ENCODE measurements around the gene SLC39A1. TPM values are rescaled to one million over a fixed set of nuclear protein-coding genes. Genes with fewer than 3 reads are reported as not detected.

Gene SLC39A1
- total RNA-seq, 2 experiments from 2014 or later, result 40.3 to 42.2 TPM

- Mint-ChIP-seq H3K4me1 (ENCODE audit: low read depth) (peaks cover 6% of the 10 kb centered on the region), H3K27me3 (no peaks in the 10 kb centered on the region), H3K27ac (no peak overlapping the region), H3K4me3 (no peak overlapping the region), H3K36me3 (ENCODE audit: low read depth) (peaks cover 54% of the 10 kb centered on the region), H3K9me3 (no peaks in the 10 kb centered on the region)
- ATAC-seq (no peak), DNase-seq (no peak)
- ChIA-PET CTCF (no interaction called here), POLR2A (interaction anchor here (1.5 to 3.6 kb wide), 2 partner anchors 9 to 14 kb away, joined by 5 to 17 read pairs; no protein-coding TSS in a partner anchor)
- intact Hi-C loops (cut with micrococcal nuclease), result no loop called here
- TF ChIP-seq, protein P1, sequence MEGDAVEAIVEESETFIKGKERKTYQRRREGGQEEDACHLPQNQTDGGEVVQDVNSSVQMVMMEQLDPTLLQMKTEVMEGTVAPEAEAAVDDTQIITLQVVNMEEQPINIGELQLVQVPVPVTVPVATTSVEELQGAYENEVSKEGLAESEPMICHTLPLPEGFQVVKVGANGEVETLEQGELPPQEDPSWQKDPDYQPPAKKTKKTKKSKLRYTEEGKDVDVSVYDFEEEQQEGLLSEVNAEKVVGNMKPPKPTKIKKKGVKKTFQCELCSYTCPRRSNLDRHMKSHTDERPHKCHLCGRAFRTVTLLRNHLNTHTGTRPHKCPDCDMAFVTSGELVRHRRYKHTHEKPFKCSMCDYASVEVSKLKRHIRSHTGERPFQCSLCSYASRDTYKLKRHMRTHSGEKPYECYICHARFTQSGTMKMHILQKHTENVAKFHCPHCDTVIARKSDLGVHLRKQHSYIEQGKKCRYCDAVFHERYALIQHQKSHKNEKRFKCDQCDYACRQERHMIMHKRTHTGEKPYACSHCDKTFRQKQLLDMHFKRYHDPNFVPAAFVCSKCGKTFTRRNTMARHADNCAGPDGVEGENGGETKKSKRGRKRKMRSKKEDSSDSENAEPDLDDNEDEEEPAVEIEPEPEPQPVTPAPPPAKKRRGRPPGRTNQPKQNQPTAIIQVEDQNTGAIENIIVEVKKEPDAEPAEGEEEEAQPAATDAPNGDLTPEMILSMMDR (IDR thresholded peaks at IDR 0.05), result no peak
Measured at GRCh38 chr1:153937331-153937730, 26.0 kb downstream of the SLC39A1 start.

- Mint-ChIP-seq H3K9me3 (no peaks in the 10 kb centered on the region), H3K27ac (peak overlapping the region; percentile 13), H3K4me1 (ENCODE audit: low read depth) (peaks cover 6% of the 10 kb centered on the region), H3K4me3 (no peak overlapping the region), H3K27me3 (no peaks in the 10 kb centered on the region), H3K36me3 (ENCODE audit: low read depth) (peaks cover 52% of the 10 kb centered on the region)
- CTCF ChIA-PET, result no interaction called here
- POLR2A ChIA-PET, result interaction anchor here (0.9 to 1.5 kb wide), 2 partner anchors 13 to 27 kb away, joined by 3 to 5 read pairs; partner anchors contain the start of gene SLC39A1
- intact Hi-C loops (cut with micrococcal nuclease), result no loop called here
- TF ChIP-seq, protein P1 (IDR thresholded peaks at IDR 0.05), result no peak
- DNase-seq (no peak), ATAC-seq (no peak)
Measured at GRCh38 chr1:153936011-153936802, 27.1 kb downstream of the SLC39A1 start.

DNA sequence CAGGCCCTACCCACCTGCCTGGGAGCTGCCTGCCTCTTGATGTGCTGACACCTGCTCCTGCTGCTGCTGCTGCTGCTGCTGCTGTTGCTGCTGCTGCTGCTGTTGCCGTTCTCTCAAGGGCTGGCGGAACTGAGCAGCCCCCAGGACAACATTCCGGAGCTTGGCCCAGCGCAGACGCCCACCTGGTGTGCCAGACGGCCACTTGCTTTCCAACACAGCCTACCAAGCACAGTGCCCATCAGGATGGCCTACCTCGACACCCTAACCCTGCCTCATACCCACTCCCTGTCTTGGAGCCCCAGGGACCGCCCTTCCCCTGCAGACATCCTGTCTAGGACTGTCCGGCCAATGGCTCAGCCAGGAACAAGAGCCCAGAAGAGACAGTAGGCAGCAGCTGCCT is 28.6 kb downstream of the SLC39A1 start:
- H3K9me3 Mint-ChIP-seq, result no peaks in the 10 kb centered on the region
- ChIA-PET CTCF (interaction anchor here (1.0 kb wide), 1 partner anchor 12 kb away, joined by 3 read pairs; no protein-coding TSS in a partner anchor), POLR2A (interaction anchor here (0.8 to 1.7 kb wide), 5 partner anchors 9 to 15 kb away, joined by 3 to 13 read pairs (median 4); no protein-coding TSS in a partner anchor)
- intact Hi-C loops (cut with micrococcal nuclease), result no loop called here
- H3K4me1 Mint-ChIP-seq (ENCODE audit: low read depth), result peaks cover under 1% of the 10 kb centered on the region
- H3K4me3 Mint-ChIP-seq, result no peak overlapping the region
- H3K27me3 Mint-ChIP-seq, result no peaks in the 10 kb centered on the region
- ATAC-seq (no peak), DNase-seq (no peak)
- H3K36me3 Mint-ChIP-seq (ENCODE audit: low read depth), result peaks cover 42% of the 10 kb centered on the region
- TF ChIP-seq, protein P1 (IDR thresholded peaks at IDR 0.05), result no peak
- no peak overlapping the region for H3K27ac Mint-ChIP-seq

- no peaks in the 10 kb centered on the region for H3K27me3 Mint-ChIP-seq
- H3K9me3 Mint-ChIP-seq, result no peaks in the 10 kb centered on the region
- intact Hi-C loops (cut with micrococcal nuclease), result no loop called here
- H3K27ac Mint-ChIP-seq, result no peak overlapping the region
- peaks cover 40% of the 10 kb centered on the region for H3K36me3 Mint-ChIP-seq (ENCODE audit: low read depth)
- H3K4me3 Mint-ChIP-seq, result no peak overlapping the region
- H3K4me1 Mint-ChIP-seq (ENCODE audit: low read depth), result peaks cover 1% of the 10 kb centered on the region
- POLR2A ChIA-PET, result interaction anchor here (1.2 to 1.7 kb wide), 4 partner anchors 10 to 14 kb away, joined by 3 to 13 read pairs (median 5); no protein-coding TSS in a partner anchor
- ATAC-seq (no peak), DNase-seq (no peak)
- TF ChIP-seq, protein P1 (IDR thresholded peaks at IDR 0.05), result no peak
- CTCF ChIA-PET, result no interaction called here
Measured at GRCh38 chr1:153933955-153934354, 29.4 kb downstream of the SLC39A1 start.

- CTCF ChIA-PET, result no interaction called here
- DNase-seq (no peak), ATAC-seq (no peak)
- TF ChIP-seq, protein P1 (IDR thresholded peaks at IDR 0.05), result no peak
- Mint-ChIP-seq H3K27me3 (no peaks in the 10 kb centered on the region), H3K4me1 (ENCODE audit: low read depth) (peaks cover 7% of the 10 kb centered on the region), H3K36me3 (ENCODE audit: low read depth) (peaks cover 37% of the 10 kb centered on the region), H3K9me3 (no peaks in the 10 kb centered on the region), H3K4me3 (no peak overlapping the region), H3K27ac (no peak overlapping the region)
- POLR2A ChIA-PET, result interaction anchor here (3.5 kb wide), 1 partner anchor 11 kb away, joined by 13 read pairs; the partner anchor contains the start of gene GATAD2B
- intact Hi-C loops (cut with micrococcal nuclease), result no loop called here
Measured at GRCh38 chr1:153933430-153933829, 29.9 kb downstream of the SLC39A1 start.
